Retinal pigment epithelial cell (primary cell): ENCODE measurements around the gene USP32.
"Not testable (repeated sequence)": the region's sequence is repeated elsewhere in the genome, so short reads cannot be mapped to it uniquely, and the experiment has no call there.

ENCODE experiments used
- DNase-seq: peaks from one replicate; pipeline ENCODE4 v3.0.0-alpha.2; 2010; ENCODE audit warnings: low read depth
- H3K4me3 ChIP-seq: 2 replicates; pipeline ENCODE4 v1.5.1; 2011; ENCODE audit warnings: mild to moderate bottlenecking, low read length, control low read depth, moderate library complexity
- TF ChIP-seq, protein P1 (sequence below): conservative IDR thresholded peaks from 2 replicates; pipeline ENCODE4 v1.5.1; 2011; ENCODE audit warnings: low read depth, low read length, control low read depth, inconsistent platforms

The USP32 gene

DNA sequence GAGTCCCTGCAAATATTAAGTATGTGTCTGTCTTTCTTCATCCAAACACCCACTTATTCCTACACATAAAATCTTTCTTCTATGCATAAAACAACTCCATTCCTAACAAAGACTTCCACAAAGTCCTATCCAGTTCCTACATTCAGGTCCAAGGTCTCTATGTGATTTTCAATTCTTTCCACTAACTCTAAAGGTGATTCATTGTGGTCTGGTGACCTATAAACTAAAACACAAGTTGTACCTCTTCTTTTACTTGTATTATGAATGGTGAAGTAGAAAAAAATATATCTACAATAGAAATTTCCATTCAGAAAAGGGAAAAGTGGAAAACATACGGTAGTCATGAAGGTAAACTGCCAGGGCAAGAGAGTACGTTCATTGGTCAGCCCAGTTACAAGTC lies 56.6 kb downstream of the USP32 start:
- TF ChIP-seq, protein P1, sequence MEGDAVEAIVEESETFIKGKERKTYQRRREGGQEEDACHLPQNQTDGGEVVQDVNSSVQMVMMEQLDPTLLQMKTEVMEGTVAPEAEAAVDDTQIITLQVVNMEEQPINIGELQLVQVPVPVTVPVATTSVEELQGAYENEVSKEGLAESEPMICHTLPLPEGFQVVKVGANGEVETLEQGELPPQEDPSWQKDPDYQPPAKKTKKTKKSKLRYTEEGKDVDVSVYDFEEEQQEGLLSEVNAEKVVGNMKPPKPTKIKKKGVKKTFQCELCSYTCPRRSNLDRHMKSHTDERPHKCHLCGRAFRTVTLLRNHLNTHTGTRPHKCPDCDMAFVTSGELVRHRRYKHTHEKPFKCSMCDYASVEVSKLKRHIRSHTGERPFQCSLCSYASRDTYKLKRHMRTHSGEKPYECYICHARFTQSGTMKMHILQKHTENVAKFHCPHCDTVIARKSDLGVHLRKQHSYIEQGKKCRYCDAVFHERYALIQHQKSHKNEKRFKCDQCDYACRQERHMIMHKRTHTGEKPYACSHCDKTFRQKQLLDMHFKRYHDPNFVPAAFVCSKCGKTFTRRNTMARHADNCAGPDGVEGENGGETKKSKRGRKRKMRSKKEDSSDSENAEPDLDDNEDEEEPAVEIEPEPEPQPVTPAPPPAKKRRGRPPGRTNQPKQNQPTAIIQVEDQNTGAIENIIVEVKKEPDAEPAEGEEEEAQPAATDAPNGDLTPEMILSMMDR = no peak
- no peak for DNase-seq
- no peak overlapping the region for H3K4me3 ChIP-seq

DNA sequence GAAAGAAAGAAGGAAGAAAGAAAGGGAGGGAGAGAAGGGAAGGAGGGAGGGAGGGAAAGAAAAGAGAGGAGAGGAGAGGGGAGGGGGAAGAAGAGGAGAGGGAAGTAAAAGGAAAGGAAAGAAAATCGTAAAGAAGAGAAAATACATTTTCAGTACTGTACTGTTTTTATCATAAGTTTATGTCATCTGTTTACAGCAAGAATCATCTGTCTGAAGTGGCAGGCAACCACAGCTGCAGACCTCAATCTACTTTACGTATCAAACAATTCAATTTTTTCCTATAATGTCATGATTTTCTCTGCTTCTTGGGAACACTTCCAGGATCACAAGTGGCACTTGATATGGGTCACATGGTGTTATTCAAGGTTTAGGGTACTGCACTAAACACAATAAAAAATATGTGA lies 58.3 kb downstream of the USP32 start:
- TF ChIP-seq, protein P1 = no peak
- no peak for DNase-seq
- no peak overlapping the region for H3K4me3 ChIP-seq

DNA sequence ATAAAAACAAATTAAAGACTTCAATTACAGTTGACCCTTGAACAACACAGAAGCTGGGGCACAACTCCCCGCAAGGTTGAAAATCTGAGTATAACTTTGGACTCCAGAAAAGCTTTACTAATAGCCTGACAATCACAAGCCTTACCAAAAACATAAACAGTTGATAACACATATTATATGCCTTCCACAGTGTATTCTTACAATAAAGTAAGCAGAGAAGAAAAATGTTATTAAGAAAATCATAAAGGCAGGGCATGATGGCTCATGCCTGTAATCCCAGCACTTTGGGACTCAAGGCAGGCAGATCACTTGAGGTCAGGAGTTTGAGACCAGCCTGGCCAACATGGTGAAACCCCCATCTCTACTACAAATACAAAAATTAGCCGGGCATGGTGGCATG lies 58.9 kb downstream of the USP32 start:
- H3K4me3 ChIP-seq, DNase-seq: not testable (repeated sequence)

DNA sequence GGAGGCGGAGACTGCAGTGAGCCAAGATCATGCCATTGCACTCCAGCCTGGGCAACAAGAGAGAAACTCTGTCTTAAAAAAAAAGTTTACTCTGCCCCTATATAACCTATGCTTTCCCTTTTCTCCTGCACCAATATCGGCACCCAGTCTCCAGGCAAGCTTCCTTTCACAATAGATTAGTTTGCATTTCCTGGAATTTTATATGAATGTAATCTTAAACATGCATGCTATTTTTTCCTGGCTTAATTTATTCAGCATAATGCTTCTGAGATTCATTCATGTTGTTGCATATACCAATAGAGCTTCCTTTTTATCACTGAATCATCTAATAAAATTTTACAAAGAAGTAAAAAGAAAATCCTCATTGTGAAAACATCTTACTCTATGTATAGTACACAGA lies 59.4 kb downstream of the USP32 start:
- no peak overlapping the region for H3K4me3 ChIP-seq
- DNase-seq = no peak
- TF ChIP-seq, protein P1 = no peak

DNA sequence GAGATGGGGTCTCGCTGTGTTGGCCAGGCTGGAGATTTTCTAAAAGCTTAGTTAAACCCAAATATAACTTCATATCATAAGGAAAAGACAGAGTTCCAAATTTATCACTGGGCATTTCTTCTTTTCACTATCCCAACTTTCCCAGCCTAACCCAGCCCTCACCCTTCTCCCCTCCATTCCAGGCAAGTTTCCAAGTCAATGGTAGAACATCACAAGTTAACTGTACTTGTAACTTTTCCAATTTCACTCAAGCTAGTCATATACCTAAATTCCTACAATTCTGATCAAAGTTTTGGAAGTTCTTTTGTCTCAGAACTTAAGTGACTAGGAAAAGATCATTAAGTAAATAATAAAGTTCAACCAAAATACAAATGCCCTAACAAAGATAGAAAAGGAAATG lies 61.2 kb downstream of the USP32 start:
- DNase-seq = no peak
- TF ChIP-seq, protein P1 = no peak
- no peak overlapping the region for H3K4me3 ChIP-seq

DNA sequence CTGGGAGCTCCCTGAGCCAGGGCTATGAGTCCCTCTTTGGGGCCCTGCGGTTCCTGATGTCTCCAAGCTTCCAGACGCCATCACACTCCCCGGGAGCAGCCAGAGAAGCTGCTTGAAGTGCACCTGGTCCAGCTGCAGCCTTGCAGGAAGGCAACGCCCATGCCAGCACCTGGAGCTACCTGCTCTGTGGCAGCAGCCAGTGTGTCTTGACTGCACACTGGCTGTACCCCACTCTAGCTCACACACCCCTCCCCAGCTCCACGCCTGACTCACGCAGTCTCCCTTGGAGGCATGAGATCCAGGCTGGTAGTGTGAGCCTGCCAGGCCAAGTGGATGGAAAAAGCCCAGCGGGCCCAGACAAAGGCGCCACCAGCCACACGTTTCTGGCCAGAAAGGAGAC lies 63.3 kb downstream of the USP32 start:
- no peak for DNase-seq
- TF ChIP-seq, protein P1 = no peak
- H3K4me3 ChIP-seq = no peak overlapping the region

DNA sequence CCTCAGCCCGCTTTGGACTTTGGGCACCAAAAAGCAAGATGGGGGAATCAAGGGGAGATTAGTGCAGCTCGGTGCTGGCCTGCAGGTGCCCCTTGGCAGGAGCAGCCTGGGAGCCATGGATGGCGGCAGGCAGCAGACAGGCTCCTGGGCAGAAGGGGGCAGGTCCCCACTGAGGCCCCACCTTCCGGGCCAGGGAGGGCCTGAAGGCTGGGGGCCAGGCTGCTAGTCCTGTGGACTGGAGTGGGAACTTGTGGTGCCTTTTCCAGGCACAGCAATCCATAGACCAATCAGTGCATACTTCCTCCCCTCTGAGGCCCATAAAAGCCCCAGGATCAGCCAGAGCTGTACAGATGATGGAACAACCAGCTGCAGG lies 64.0 kb downstream of the USP32 start:
- TF ChIP-seq, protein P1 = no peak
- DNase-seq = no peak
- no peak overlapping the region for H3K4me3 ChIP-seq
